ENCODE results near the gene OAS1. TPM values are rescaled to one million over a fixed set of nuclear protein-coding genes. Genes with fewer than 3 reads are reported as not detected.

The OAS1 gene
- total and polyA plus RNA-seq, 2 donors (not counting 1 experiment from before 2014, with no cell fraction given): 48.3 to 70.2 TPM

DNA sequence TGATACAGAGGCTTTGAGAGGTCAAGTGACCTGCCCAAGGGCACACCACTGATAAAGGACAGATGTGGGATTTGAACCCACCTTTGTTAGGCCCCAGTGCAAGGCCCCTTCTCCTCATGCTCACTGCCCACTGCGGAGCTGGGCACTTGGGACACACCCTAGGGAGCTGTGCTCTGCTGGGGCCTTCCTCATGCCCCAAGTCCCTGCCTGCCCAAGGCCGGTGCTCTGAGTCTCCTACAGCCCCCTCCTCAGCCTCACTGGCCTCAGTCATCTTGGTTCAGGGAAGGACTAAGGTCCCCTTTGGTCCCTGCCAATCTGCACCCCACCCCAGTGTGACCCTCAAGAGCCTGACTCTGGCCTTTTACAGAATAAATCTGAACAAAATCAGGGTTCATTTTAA is 23.6 kb downstream of the OAS1 start:
- Histone ChIP-seq H3K4me2 (replicated peaks; ENCODE audit: low read depth, low read length, poor library complexity, severe bottlenecking) (no peak overlapping the region), H3K79me2 (ENCODE audit: control insufficient read depth, insufficient read depth, low read length) (no peaks in the 10 kb centered on the region), H3K27ac (ENCODE audit: low read length in 2 of 2) (no peak overlapping the region), H3K4me1 (ENCODE audit: control insufficient read depth in 2 of 2, insufficient read depth in 2 of 2, low read length in 2 of 2) (peaks cover 12 to 28% of the 10 kb centered on the region in 2 donors), H3K36me3 (replicated peaks in 1 of 2; ENCODE audit: control extremely low read depth in 1 of 2, control insufficient read depth in 1 of 2, extremely low read depth in 1 of 2, insufficient read depth in 2 of 2, low read length in 1 of 2) (peaks cover 0 to 15% of the 10 kb centered on the region in 2 experiments), H4K20me1 (ENCODE audit: control insufficient read depth, insufficient read depth, low read length, poor library complexity, severe bottlenecking) (no peaks in the 10 kb centered on the region), H3K27me3 (replicated peaks in 1 of 4; ENCODE audit: control extremely low read depth in 1 of 4, control insufficient read depth in 3 of 4, insufficient read depth in 4 of 4, low read length in 3 of 4) (no peaks in the 10 kb centered on the region), H3K9ac (ENCODE audit: low read length) (no peak overlapping the region), H2AFZ (ENCODE audit: insufficient read depth, low read depth, low read length, poor library complexity, severe bottlenecking) (no peak overlapping the region), H3K4me3 (ENCODE audit: control extremely low read depth in 1 of 5, extremely low read depth in 1 of 5, insufficient read depth in 1 of 5, low read depth in 2 of 5, low read length in 4 of 5) (no peak overlapping the region), H3K9me3 (ENCODE audit: control extremely low read depth in 1 of 3, control insufficient read depth in 2 of 3, insufficient read depth in 1 of 3, low read length in 2 of 3) (peaks cover 0 to 12% (median 0%) of the 10 kb centered on the region in 3 donors)
- H3K4me1 Mint-ChIP-seq: peaks cover 24% of the 10 kb centered on the region
- intact Hi-C loops (cut with micrococcal nuclease): no loop called here
- H3K4me3 Mint-ChIP-seq: no peak overlapping the region
- DNase-seq (no peak), ATAC-seq (ENCODE audit: low read depth) (no peak)
- WGBS (ENCODE audit: insufficient coverage): 100% methylated on average over 1 of the region's 2 CpGs
- ChIA-PET POLR2A (no interaction called here), CTCF (interaction anchor here (1.9 kb wide), 1 partner anchor 11 kb away, joined by 4 read pairs; no protein-coding TSS in a partner anchor)
- H3K27me3 Mint-ChIP-seq: no peaks in the 10 kb centered on the region
- no peak for TF ChIP-seq EZH2 (IDR thresholded peaks at IDR 0.05; ENCODE audit: borderline replicate concordance, insufficient read depth, low read depth, low read length, poor library complexity, severe bottlenecking)
- TF ChIP-seq CTCF (IDR thresholded peaks at IDR 0.05): no peak
- no peak overlapping the region for H3K27ac Mint-ChIP-seq
- no peaks in the 10 kb centered on the region for H3K9me3 Mint-ChIP-seq (ENCODE audit: insufficient read depth)

GRCh38 chr12:112932485-112933128 is 25.8 kb downstream of the OAS1 start:
- TF ChIP-seq EZH2 (IDR thresholded peaks at IDR 0.05; ENCODE audit: borderline replicate concordance, insufficient read depth, low read depth, low read length, poor library complexity, severe bottlenecking): no peak
- TF ChIP-seq CTCF (IDR thresholded peaks at IDR 0.05): no peak
- no peaks in the 10 kb centered on the region for H3K27me3 ChIP-seq (replicated peaks in 1 of 4; ENCODE audit: control extremely low read depth in 1 of 4, control insufficient read depth in 3 of 4, insufficient read depth in 4 of 4, low read length in 3 of 4)
- no peaks in the 10 kb centered on the region for H4K20me1 ChIP-seq (ENCODE audit: control insufficient read depth, insufficient read depth, low read length, poor library complexity, severe bottlenecking)
- no peaks in the 10 kb centered on the region for H3K27me3 Mint-ChIP-seq
- H3K4me2 ChIP-seq (replicated peaks; ENCODE audit: low read depth, low read length, poor library complexity, severe bottlenecking): no peak overlapping the region
- no peak overlapping the region for H3K27ac ChIP-seq (ENCODE audit: low read length in 2 of 2)
- no peaks in the 10 kb centered on the region for H3K79me2 ChIP-seq (ENCODE audit: control insufficient read depth, insufficient read depth, low read length)
- no peak overlapping the region for H3K4me3 ChIP-seq (ENCODE audit: control extremely low read depth in 1 of 5, extremely low read depth in 1 of 5, insufficient read depth in 1 of 5, low read depth in 2 of 5, low read length in 4 of 5)
- intact Hi-C loops (cut with micrococcal nuclease): no loop called here
- no peak overlapping the region for H2AFZ ChIP-seq (ENCODE audit: insufficient read depth, low read depth, low read length, poor library complexity, severe bottlenecking)
- peaks cover 0 to 9% (median 0%) of the 10 kb centered on the region in 3 donors for H3K9me3 ChIP-seq (ENCODE audit: control extremely low read depth in 1 of 3, control insufficient read depth in 2 of 3, insufficient read depth in 1 of 3, low read length in 2 of 3)
- H3K27ac Mint-ChIP-seq: no peak overlapping the region
- WGBS (ENCODE audit: insufficient coverage): 92% methylated on average over 6 of the region's 6 CpGs
- peaks cover 7% of the 10 kb centered on the region for H3K4me1 Mint-ChIP-seq
- ChIA-PET CTCF (interaction anchor here (0.9 kb wide), 1 partner anchor 98 kb away, joined by 4 read pairs; no protein-coding TSS in a partner anchor), POLR2A (no interaction called here)
- H3K4me1 ChIP-seq (ENCODE audit: control insufficient read depth in 2 of 2, insufficient read depth in 2 of 2, low read length in 2 of 2): peaks cover 0 to 7% of the 10 kb centered on the region in 2 donors
- H3K9ac ChIP-seq (ENCODE audit: low read length): no peak overlapping the region
- DNase-seq: no peak
- no peak for ATAC-seq (ENCODE audit: low read depth)
- no peaks in the 10 kb centered on the region for H3K9me3 Mint-ChIP-seq (ENCODE audit: insufficient read depth)
- no peak overlapping the region for H3K4me3 Mint-ChIP-seq
- peaks cover 0 to 11% of the 10 kb centered on the region in 2 experiments for H3K36me3 ChIP-seq (replicated peaks in 1 of 2; ENCODE audit: control extremely low read depth in 1 of 2, control insufficient read depth in 1 of 2, extremely low read depth in 1 of 2, insufficient read depth in 2 of 2, low read length in 1 of 2)
